ENCODE data around the gene COG5.
A peak's percentile ranks its signal among the peaks of the same experiment; 100 is the strongest.
"Not testable (repeated sequence)": the region's sequence is repeated elsewhere in the genome, so short reads cannot be mapped to it uniquely, and the experiment has no call there.

COG5 gene

GRCh38 chr7:107172276-107173032 is 391.3 kb downstream of the COG5 start:
- no peak for DNase-seq

- DNase-seq, result no peak
Observed at GRCh38 chr7:107171496-107171895, 392.2 kb downstream of the COG5 start.

- no peak for DNase-seq
Observed at GRCh38 chr7:107170051-107170915, 393.4 kb downstream of the COG5 start.

GRCh38 chr7:107169120-107170050 is 394.3 kb downstream of the COG5 start:
- DNase-seq, result peak; percentile 94

- DNase-seq, result peak; percentile 100
Observed at GRCh38 chr7:107168233-107169119, 395.2 kb downstream of the COG5 start, which contains the start of gene HBP1. Gene HBP1 (plus strand): TSS chr7:107169003. CDS start chr7:107179894, 10,891 bp downstream.

- DNase-seq, result peak; percentile 88
Observed at GRCh38 chr7:107167483-107168232, 396.1 kb downstream of the COG5 start.

- no peak for DNase-seq
Observed at GRCh38 chr7:107166736-107167426, 396.8 kb downstream of the COG5 start.

- no peak for DNase-seq
Observed at GRCh38 chr7:107165341-107165740, 398.4 kb downstream of the COG5 start.

- no peak for DNase-seq
Observed at GRCh38 chr7:107164092-107164491, 399.6 kb downstream of the COG5 start.

- no peak for DNase-seq
Observed at GRCh38 chr7:107162475-107162874, 401.2 kb downstream of the COG5 start.

GRCh38 chr7:107161415-107161814 is 402.3 kb downstream of the COG5 start:
- no peak for DNase-seq

GRCh38 chr7:107160389-107160788 is 403.3 kb downstream of the COG5 start:
- DNase-seq, result no peak

- DNase-seq, result no peak
Observed at GRCh38 chr7:107158028-107158427, 405.7 kb downstream of the COG5 start.

- no peak for DNase-seq
Observed at GRCh38 chr7:107157091-107157490, 406.6 kb downstream of the COG5 start.

- not testable (repeated sequence) for DNase-seq
Observed at GRCh38 chr7:107155726-107156125, 408.0 kb downstream of the COG5 start.

GRCh38 chr7:107154826-107155225 is 408.9 kb downstream of the COG5 start:
- DNase-seq, result no peak

GRCh38 chr7:107152011-107152410 is 411.7 kb downstream of the COG5 start:
- DNase-seq, result peak; percentile 61

All from fibroblast of skin of abdomen (primary cell).